NCI-H524 (cell line): Measurements from ENCODE around the gene RRAS.
A peak's percentile ranks its signal among the peaks of the same experiment; 100 is the strongest.

Source experiments
- DNase-seq, 2 experiments: peaks; one replicate each; lab custom pipeline; 2025; lab: John Stamatoyannopoulos, UW

RRAS gene

GRCh38 chr19:49595819-49596404 lies 44.0 kb downstream of the RRAS start:
- DNase-seq, result no peak

- DNase-seq, result no peak
These were observed 44.7 kb downstream of the RRAS start for GRCh38 chr19:49594993-49595818.

- DNase-seq, result no peak
These were observed 45.6 kb downstream of the RRAS start for GRCh38 chr19:49594157-49594992.

GRCh38 chr19:49593233-49594113 lies 46.5 kb downstream of the RRAS start:
- DNase-seq, result peak; percentile 26 to 53

- DNase-seq, result no peak
These were observed 47.3 kb downstream of the RRAS start for GRCh38 chr19:49592486-49593232.

- peak in 1 of 2 experiments; percentile 58 for DNase-seq
These were observed 48.0 kb downstream of the RRAS start for GRCh38 chr19:49591731-49592485.

- peak; percentile 65 to 72 for DNase-seq
These were observed 48.8 kb downstream of the RRAS start, which contains the start of gene PRR12 for GRCh38 chr19:49590971-49591730. PRR12 (plus strand) TSS chr19:49591182; CDS start chr19:49591655, 473 bp downstream.

GRCh38 chr19:49590071-49590970 lies 49.6 kb downstream of the RRAS start:
- peak; percentile 98 to 99 for DNase-seq

- peak in 1 of 2 experiments; percentile 59 for DNase-seq
These were observed 50.4 kb downstream of the RRAS start for GRCh38 chr19:49589502-49589905.

GRCh38 chr19:49588365-49589122 lies 51.4 kb downstream of the RRAS start:
- DNase-seq, result no peak

- no peak for DNase-seq
These were observed 52.7 kb downstream of the RRAS start for GRCh38 chr19:49587227-49587626.
